ENCODE results near the gene RREB1.
A peak's percentile ranks its signal among the peaks of the same experiment; 100 is the strongest.

The RREB1 gene

GRCh38 chr6:7107578-7108195 lies at the start of gene RREB1:
Gene RREB1, plus strand, starts transcription at chr6:7107961. Its CDS starts 73,951 bp downstream, at chr6:7181912.
- DNase-seq: peak in 1 of 2 experiments; percentile 15

GRCh38 chr6:7058250-7058923 lies 49.4 kb upstream of the RREB1 start:
- no peak for DNase-seq

- DNase-seq: no peak
Observed at GRCh38 chr6:7060769-7061516, 46.8 kb upstream of the RREB1 start.

- DNase-seq: no peak
Observed at GRCh38 chr6:7062451-7063162, 45.2 kb upstream of the RREB1 start.

- no peak for DNase-seq
Observed at GRCh38 chr6:7067305-7067704, 40.5 kb upstream of the RREB1 start.

GRCh38 chr6:7071405-7071804 lies 36.4 kb upstream of the RREB1 start:
- DNase-seq: no peak

GRCh38 chr6:7073082-7073820 lies 34.5 kb upstream of the RREB1 start:
- no peak for DNase-seq

GRCh38 chr6:7073821-7074525 lies 33.8 kb upstream of the RREB1 start:
- no peak for DNase-seq

- no peak for DNase-seq
Observed at GRCh38 chr6:7074870-7075269, 32.9 kb upstream of the RREB1 start.

- DNase-seq: no peak
Observed at GRCh38 chr6:7075341-7076000, 32.3 kb upstream of the RREB1 start.

- DNase-seq: no peak
Observed at GRCh38 chr6:7077856-7078255, 29.9 kb upstream of the RREB1 start.

GRCh38 chr6:7078856-7079255 lies 28.9 kb upstream of the RREB1 start:
- no peak for DNase-seq

- DNase-seq: no peak
Observed at GRCh38 chr6:7080311-7080710, 27.4 kb upstream of the RREB1 start.

- DNase-seq: no peak
Observed at GRCh38 chr6:7085911-7086310, 21.9 kb upstream of the RREB1 start.

- no peak for DNase-seq
Observed at GRCh38 chr6:7086488-7086887, 21.3 kb upstream of the RREB1 start.

GRCh38 chr6:7087066-7087465 lies 20.7 kb upstream of the RREB1 start:
- DNase-seq: no peak

GRCh38 chr6:7087491-7087979 lies 20.2 kb upstream of the RREB1 start:
- no peak for DNase-seq

GRCh38 chr6:7088076-7088742 lies 19.6 kb upstream of the RREB1 start:
- no peak for DNase-seq

GRCh38 chr6:7098993-7099392 lies 8.8 kb upstream of the RREB1 start:
- DNase-seq: no peak

- no peak for DNase-seq
Observed at GRCh38 chr6:7100072-7100752, 7.5 kb upstream of the RREB1 start.
